WI38 (cell line): ENCODE measurements around the gene SPOPL.

Source experiments
- H3K4me3 ChIP-seq: 2 replicates; pipeline ENCODE4 v1.5.1; 2011; ENCODE audit warnings: low read depth, mild to moderate bottlenecking, control low read depth, low read length
- CTCF ChIP-seq: IDR thresholded peaks from 2 replicates; pipeline ENCODE4 v1.5.1; 2012; ENCODE audit warnings: low read depth, mild to moderate bottlenecking, control low read depth, low read length

The SPOPL gene

DNA sequence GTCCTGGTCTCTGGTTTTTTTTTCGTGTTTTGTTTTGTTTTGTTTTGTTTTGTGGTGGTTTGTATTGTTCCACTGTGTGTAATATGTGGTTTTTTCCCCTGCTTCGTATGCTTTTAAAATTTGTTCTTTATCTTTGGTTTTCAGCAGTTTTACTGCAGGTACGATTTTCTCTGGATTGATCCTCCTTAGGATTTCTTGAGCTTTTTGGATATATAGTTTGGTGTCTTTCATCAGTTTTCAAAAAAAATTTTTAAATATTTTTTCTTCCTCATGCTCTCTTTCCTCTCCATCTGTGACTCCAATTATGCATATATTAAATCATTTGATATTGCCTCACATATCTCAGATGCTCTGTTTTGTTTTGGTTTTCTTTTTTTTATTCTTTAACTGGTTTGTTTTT, 78.0 kb downstream of the SPOPL start:
- H3K4me3 ChIP-seq, result no peak overlapping the region
- no peak for TF ChIP-seq CTCF

GRCh38 chr2:138581909-138582308, 80.3 kb downstream of the SPOPL start:
- no peak for TF ChIP-seq CTCF
- no peak overlapping the region for H3K4me3 ChIP-seq

- TF ChIP-seq CTCF, result no peak
- no peak overlapping the region for H3K4me3 ChIP-seq
Observed at GRCh38 chr2:138589663-138590062, 88.1 kb downstream of the SPOPL start.

GRCh38 chr2:138596403-138596802, 94.8 kb downstream of the SPOPL start:
- TF ChIP-seq CTCF, result no peak
- no peak overlapping the region for H3K4me3 ChIP-seq

DNA sequence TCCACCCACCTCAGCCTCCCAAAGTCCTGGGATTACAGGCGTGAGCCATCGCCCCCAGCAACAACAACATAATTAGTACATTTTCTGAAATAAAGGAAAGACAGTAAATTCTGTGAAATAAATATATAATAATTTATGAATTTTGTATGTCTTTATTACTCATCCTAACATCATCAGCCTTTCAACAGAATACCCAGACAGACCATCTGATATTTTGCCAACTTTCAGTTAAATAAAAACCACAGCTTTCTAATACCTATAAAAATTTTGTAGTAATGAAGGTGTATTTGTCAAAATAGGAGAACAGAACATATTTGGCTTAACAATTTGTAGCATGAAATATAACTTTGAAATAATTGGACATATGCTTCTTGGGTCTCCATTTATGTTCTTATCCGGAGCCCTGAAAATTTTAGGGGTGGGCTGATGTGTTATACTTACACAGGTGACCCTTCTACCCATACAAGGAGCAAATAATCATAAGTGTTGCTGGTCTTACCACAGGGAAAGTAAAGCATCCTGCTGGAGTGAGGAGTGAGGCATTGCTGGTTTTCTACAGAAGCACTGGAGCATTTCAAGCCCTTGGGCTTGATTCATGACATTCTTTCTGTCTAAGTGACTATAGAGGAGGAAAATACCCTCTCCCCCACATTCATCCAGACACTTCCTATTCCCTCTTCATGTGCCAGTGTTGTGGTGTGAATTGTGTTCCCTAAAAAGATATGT, 99.3 kb downstream of the SPOPL start:
- H3K4me3 ChIP-seq, result no peak overlapping the region
- TF ChIP-seq CTCF, result no peak

DNA sequence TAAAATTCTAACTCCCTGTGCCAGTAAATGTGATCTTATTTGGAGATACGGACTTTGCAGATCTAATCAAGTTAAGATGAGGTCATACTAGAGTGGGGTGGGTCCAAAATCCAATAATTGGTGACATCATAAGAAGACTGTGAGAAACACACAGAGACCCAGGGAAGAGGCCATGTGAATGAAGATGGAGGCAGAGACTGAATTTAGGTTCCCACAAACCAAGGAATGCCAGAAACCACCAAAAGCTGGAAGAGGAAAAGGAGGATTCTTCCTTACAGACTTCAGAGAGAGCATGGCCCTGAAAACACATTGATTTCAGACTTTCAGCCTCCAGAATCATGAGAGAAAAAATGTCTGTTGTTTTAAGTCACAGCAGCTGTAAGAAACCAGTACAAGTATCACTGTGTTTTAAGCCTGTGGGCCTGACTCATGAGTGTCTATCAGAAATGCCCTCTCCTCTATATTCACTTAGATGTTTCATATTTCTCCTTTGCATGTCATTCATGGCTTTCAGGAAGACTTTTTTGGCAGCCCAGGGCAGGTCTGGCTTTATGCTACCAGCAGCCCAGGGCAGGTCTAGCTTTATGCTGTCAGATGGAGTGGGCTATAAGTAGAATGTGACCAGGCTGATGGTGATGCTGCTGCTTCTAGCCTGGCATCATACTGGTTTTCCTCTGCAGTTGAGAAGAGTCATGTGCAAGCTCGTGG, 100.0 kb downstream of the SPOPL start:
- TF ChIP-seq CTCF, result no peak
- no peak overlapping the region for H3K4me3 ChIP-seq

DNA sequence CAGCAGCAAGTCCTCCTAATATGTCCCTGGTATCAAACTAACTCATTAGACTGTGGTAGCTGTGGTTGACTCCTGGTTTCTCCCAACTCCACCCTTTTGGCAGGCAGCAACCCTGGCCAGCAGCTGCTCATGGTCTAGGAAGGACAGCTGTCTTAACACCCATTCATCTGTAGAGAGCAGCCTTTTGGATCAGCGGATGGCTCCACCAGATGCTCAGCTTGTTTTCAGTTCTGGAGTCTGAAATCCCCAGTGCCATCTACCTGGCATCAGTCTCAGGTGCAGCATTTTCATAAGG, 100.5 kb downstream of the SPOPL start:
- H3K4me3 ChIP-seq, result no peak overlapping the region
- no peak for TF ChIP-seq CTCF
